ENCODE results near the gene TSHZ3.

The TSHZ3 gene

DNA sequence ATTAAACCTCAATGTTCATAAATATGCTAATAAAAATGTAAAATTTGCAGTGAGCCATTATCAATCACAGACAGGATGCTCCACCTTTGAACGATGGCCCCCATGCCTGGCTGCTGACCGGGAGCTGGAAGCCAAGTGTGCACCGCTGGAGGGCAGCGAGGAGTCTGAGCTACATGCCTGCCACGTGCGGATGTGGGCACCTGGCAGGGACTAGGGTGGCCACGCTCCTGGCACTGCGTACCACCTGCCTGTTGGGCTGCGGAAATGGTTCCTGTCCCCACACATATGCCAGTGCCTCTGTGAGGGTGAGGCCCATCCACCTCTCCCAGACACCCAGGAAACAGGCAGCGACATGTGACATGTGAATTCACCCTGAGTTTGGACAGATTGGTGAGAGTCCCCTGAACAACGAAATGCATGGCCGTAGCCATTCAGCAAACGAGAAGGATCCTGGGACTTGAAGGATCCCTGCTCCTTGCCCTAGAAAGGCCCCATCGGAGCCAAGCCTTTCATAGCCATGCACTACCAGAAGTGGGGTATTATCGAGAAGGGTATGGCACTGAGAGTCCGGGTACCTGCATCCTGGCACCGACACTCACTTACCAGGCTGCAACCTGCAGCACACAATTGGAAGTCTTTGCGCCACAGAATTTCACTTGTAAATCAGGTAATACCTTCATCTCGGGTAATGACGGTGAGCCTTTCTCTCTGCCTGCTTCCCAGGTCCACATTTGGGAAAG is 35.8 kb downstream of the TSHZ3 start:
- no peak for DNase-seq

- no peak for DNase-seq
Observed at GRCh38 chr19:31312677-31313244, 36.5 kb downstream of the TSHZ3 start.

DNA sequence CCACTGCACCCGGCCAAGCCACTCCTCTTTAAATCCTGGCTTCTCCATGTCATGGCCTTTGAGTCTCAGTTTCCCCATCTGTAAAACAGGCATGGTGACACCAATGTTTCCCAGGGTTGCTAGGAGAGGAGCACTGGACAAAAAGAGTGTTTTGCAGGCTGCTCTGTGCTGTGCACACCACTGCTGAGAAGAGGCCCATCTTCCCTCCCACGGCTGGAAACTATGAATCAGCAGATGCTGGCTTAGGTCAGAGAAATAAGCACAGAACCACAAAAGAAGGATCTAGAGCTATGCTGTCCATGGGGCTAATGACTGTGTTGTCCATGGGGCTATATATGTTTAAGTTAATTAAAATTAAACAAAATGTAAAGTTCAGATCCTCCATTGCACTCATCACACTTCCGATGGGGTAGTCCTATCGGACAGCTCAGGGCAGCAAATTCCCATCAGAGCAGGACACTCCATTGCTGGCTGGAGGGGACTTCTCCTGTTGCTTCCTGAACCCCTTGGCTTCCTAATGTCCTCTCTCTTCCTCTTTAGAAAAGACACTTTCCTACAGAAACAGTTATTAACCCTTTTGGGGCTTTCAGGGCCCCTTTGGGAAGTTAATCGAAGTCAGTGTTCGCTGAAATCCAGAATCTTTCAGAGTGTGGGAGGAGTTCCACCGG is 37.1 kb downstream of the TSHZ3 start:
- no peak for DNase-seq

- DNase-seq: no peak
Observed at GRCh38 chr19:31310432-31311133, 38.7 kb downstream of the TSHZ3 start.

GRCh38 chr19:31308781-31309180 is 40.5 kb downstream of the TSHZ3 start:
- DNase-seq: no peak

GRCh38 chr19:31307071-31307669 is 42.1 kb downstream of the TSHZ3 start:
- no peak for DNase-seq

DNA sequence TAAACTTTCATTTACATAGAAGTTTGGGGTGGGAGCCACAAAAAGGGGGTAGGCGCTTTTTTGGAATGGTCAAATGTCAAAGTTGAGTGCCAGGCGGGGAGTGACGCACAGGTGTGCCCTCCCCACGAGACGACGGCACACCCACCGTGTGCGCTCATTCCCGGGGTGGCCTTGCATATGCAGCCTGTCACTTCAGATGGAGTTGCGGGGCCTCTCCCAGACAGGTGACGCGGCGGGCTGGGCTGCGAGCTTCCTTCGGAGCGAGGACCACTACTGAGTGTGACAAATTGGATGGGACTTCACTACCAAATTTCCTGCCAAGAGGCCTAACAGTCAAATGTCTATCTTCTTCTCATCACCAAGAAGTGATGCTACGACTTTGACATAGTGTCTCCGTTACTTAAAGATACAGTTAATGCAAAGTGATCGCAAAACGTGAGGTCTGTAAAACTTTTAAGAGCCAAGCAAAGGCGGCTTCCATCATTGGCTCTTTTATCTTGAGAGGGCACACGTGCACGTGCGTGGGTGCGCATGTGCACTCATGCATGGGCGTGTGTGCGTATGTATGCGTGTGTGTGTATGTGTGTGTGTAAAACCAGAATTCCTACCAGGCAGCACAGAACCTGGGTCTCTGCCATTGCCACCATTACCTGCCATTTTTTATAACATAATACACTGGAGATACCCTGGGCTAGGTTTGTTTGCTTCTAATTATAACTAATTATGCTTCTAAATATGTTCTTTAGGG is 43.1 kb downstream of the TSHZ3 start:
- no peak for DNase-seq

- DNase-seq: no peak
Observed at GRCh38 chr19:31304831-31305312, 44.4 kb downstream of the TSHZ3 start.

GRCh38 chr19:31303262-31303815 is 45.9 kb downstream of the TSHZ3 start:
- no peak for DNase-seq

GRCh38 chr19:31301306-31301980 is 47.8 kb downstream of the TSHZ3 start:
- no peak for DNase-seq

- no peak for DNase-seq
Observed at GRCh38 chr19:31300422-31300821, 48.8 kb downstream of the TSHZ3 start.

GRCh38 chr19:31299665-31300064 is 49.6 kb downstream of the TSHZ3 start:
- no peak for DNase-seq

DNA sequence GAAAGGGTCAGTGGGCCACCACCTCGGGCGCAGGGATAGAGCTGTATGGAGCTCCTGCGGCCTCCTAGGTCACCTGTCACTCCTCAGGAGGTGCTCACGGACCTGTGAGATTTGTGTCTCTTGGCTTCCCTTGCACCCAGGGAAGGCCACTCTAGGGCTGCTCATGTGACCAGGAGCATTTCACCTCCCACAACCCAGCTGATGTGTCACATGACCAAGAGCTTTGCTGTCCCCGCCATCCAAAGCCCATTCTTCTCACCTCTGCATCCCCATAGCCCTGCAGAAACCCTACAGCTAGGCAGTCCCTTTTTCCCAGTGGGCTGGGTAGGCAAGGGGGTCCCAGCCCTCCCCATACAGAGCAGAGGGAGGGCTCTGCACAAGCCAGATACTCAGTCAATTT is 51.2 kb downstream of the TSHZ3 start:
- no peak for DNase-seq

- no peak for DNase-seq
Observed at GRCh38 chr19:31296741-31297390, 52.4 kb downstream of the TSHZ3 start.

DNA sequence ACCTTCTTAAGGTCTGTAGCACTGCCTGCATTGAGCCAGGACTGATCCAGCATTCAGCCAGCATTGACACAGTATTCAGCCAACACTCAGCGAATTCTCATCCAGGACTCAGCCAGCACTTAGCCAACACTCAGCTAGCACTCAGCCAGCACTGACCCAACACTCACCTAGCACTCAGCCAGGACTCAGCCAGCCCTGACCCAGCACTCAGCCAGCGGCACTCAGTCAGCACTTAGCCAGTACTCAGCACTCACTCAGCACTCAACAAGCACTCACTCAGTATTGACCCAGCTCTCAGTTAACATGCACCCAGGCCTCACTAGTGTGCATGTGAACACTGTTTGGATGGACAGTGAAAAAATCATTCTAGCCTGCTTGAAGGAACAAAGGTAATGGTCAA is 55.0 kb downstream of the TSHZ3 start:
- no peak for DNase-seq

DNA sequence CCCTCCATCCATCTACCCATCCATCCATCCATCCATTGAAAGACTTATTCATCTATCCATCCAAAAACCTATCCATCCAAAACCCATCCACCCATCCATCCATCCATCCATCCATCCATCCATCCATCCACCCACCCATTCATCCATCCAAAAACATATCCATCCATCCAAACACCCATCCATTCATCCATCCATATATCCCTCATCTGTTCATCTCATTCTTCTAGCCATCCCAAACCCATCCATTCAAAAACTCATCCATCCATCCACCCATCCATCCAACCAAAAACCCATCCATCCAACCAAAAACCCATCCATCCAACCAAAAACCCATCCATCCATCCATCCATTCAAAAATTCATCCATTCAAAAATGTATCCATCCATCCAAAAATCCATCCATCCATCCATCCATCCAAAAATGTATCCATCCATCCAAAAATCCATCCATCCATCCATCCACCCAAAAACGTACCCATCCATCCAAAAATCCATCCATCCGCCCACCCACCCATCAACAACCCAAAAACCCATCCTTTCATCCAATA is 56.5 kb downstream of the TSHZ3 start:
- no peak for DNase-seq

DNA sequence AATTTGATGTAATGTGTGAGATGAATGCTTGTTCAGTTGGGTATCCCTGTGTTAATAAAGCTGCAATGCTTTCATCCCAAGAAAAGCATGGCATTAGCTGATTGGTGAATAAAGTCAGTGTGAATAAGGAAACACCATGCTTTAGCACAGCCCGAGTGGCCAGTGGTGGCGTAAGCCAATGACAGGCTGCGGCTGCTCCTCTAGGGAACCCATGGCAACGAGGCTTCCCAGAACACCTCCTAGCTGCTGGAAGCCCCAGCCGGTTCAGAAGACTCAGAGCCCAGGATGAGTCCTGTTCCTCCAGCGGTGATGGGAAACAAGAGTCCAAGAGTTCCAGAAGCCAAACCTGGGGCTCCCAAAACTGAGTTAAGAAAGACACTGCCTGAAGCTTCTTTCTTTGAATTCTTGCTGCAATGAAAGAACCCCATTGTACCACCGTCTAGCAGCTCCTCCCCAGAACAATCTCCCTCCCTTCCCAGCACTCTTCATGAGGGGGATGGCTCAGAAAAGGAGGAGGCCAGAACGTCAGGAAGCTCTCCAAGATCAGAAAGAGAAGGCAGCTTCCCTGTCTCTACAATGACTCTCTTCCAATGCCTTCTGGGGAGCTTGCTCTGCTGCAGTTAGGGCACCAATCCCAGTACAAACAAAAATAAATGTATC is 58.2 kb downstream of the TSHZ3 start:
- no peak for DNase-seq

DNA sequence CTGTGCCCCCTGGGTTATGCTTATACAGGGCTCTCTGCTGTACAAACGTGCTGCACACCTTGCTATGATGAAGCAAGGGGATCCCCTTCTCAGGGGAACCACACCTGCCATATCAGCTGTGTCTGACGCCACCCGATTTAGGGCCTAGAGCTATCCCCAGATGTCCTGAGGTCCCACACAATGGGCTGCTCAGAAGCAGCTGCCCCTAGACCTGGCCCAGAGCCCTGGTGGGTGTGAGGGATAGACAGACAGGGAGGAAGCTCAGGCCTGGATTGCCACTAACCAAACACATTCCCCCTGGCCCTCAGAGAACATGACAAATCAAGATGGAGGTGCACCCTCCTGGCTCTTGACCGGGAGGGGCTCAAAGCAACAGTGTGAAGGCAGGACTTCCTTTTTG is 59.3 kb downstream of the TSHZ3 start:
- no peak for DNase-seq

DNA sequence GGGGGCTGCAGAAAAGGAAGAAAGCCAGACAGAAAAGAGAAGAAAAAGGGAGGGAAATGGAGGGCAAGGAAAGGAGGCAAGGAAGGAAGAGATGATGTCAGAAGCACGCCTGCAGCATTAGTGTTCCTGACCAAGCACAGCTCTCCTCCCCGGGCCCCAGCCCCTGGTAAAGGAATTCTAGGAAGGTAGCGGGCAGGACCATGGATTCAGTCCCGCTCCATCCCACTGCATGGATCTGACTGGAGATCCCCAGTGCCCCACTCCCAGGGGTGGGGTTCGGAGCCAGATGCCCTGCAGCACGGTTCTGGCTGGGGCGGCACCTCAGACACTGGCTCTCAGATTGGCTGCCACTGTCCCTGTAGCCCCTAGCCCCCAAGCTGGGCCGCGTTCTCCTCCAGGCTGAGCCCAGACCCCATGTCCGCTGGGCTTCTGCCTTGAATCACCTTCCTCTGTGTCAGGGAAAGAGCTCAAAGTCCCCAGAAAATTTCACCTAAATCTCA is 59.8 kb downstream of the TSHZ3 start:
- no peak for DNase-seq

- no peak for DNase-seq
Observed at GRCh38 chr19:31286491-31286890, 62.7 kb downstream of the TSHZ3 start.

Data from CD4-positive, alpha-beta T cell treated with Interleukin-12 subunit alpha and Interleukin-12 subunit beta, for 1 hour (primary cell).